Measurements from ENCODE around the gene SPINT3.

SPINT3 gene, protein sequence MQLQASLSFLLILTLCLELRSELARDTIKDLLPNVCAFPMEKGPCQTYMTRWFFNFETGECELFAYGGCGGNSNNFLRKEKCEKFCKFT

DNA sequence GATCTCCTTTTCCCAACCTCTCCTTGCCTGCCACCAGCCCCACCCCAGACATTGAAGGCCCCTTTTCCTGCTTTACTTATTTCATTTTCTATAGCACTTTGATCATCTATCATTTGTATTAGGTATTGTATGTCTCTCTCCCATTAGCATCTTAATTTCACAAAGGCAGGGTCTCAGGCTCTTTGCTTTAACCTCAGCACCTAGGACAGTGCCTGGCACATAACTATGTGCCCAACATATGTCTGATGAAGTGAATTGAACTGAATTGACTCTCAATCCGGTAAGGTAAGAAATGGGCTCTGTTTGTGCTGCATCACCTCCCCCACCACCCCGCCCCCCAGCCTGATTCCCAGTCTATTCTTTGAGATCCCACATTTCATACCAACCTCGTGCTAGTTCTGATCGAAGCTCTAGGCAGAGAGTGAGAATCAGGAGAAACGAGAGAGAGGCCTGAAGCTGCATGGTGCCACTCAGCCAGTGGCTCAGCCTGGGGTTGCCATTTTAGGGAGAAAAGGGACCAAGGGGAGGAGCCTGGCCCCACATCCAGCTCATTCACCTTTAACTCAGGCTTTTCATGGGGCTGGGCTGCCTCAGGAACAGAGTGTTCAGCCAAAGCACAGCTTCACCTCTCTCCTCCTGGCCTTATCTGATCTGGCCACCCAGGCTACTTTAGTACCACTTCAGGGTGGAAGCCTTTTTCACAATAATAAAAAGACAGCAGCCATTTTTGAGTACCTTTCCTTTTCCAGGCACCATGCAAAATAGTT lies at the start of gene SPINT3:
Gene SPINT3 (minus strand): TSS at position 476 of the 767 bp plus-strand sequence. CDS start 14 bp downstream, at position 462.
- TF ChIP-seq, protein P1, sequence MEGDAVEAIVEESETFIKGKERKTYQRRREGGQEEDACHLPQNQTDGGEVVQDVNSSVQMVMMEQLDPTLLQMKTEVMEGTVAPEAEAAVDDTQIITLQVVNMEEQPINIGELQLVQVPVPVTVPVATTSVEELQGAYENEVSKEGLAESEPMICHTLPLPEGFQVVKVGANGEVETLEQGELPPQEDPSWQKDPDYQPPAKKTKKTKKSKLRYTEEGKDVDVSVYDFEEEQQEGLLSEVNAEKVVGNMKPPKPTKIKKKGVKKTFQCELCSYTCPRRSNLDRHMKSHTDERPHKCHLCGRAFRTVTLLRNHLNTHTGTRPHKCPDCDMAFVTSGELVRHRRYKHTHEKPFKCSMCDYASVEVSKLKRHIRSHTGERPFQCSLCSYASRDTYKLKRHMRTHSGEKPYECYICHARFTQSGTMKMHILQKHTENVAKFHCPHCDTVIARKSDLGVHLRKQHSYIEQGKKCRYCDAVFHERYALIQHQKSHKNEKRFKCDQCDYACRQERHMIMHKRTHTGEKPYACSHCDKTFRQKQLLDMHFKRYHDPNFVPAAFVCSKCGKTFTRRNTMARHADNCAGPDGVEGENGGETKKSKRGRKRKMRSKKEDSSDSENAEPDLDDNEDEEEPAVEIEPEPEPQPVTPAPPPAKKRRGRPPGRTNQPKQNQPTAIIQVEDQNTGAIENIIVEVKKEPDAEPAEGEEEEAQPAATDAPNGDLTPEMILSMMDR (conservative IDR thresholded peaks at IDR 0.05), result no peak
- no peak for TF ChIP-seq ZFX (IDR thresholded peaks at IDR 0.05)

DNA sequence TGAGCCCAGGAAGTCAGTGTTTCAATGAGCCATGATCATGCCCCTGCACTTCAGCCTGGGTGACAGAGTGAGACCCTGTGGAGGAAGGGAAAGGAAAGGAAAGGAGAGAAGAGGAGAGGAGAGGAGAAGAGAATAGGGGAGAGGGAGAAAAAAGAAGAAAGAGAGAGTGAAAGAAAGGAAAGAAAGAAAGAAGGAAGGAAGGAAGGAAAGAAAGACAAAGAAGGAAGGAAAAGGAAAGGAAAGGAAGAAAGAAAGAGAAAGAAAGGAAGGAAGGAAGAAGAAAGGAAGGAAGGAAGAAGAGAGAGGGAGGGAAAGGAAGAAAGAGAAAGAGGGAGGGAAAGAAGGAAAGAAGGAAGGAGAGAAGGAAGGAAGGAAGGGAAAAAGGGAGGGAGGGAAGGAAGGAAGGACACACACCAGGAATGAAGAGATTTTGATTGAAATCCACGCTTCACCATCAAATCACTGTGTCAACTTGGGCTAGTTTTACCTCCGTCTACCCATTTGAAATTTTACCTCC lies 49.4 kb upstream of the SPINT3 start:
- TF ChIP-seq, protein P1 (conservative IDR thresholded peaks at IDR 0.05), result no peak
- TF ChIP-seq ZFX (IDR thresholded peaks at IDR 0.05), result no peak
- H3K27ac ChIP-seq, result no peak overlapping the region

More for the DNA sequence above, at the start of gene SPINT3:
- H3K27ac ChIP-seq, result peak within 1 kb of the TSS; percentile 30

DNA sequence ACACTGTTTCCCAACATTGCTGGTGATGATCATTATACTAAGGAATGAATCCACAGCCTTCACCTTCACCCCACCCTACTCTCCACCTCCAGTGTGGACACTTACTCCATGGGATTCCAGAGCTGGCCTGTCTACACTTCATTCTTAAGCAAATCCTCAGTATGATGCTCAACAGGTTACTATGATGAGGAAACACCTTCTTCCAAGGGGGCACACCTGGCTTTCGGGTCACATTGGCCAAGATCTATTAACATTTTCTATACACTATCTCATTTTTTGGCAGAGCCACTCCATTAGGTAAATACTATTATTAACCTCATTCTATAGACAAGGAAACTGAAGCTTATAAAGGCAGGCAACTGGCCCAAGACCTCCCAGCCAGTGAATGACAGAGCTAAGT lies 39.8 kb upstream of the SPINT3 start:
- TF ChIP-seq ZFX (IDR thresholded peaks at IDR 0.05), result no peak
- TF ChIP-seq, protein P1 (conservative IDR thresholded peaks at IDR 0.05), result no peak
- no peak overlapping the region for H3K27ac ChIP-seq

DNA sequence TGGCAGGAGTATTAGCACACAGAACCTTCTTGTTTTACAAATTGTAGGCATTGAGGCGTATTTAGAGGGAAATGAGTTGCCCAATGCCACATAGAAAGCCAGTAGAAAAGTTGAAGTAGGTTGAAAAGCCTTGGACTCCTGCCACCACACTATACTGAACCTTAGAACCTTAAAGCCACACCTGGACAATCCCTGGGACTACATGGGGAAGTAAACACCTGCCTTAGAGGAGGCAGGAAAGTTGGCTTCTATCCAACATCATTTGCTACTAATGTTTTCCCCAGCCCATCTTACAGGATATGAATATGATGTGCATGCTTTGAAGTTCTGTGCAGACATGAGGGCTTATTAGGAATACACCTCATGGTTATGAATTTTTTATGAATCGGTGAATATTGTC lies 37.0 kb upstream of the SPINT3 start:
- no peak overlapping the region for H3K27ac ChIP-seq
- no peak for TF ChIP-seq ZFX (IDR thresholded peaks at IDR 0.05)
- TF ChIP-seq, protein P1 (conservative IDR thresholded peaks at IDR 0.05), result no peak

DNA sequence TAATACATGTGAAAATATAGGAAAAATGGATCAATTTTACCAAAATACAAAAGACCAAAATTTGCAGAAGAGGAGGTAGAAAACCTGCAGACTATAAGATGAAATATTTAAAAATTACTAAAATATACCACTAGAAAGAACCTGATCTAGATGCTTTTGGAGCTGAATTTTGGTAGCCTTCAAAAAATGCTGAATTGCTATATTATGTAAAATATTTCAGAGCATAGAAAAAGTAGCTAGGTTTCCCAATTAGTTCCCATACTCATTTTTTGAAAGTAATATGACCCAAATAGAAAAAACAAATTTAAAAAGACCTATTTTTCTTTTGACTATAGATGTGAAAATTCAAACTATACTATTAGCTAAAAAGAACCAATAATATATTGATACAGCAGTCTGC lies 35.3 kb upstream of the SPINT3 start:
- TF ChIP-seq, protein P1 (conservative IDR thresholded peaks at IDR 0.05), result no peak
- TF ChIP-seq ZFX (IDR thresholded peaks at IDR 0.05), result no peak
- H3K27ac ChIP-seq, result no peak overlapping the region

DNA sequence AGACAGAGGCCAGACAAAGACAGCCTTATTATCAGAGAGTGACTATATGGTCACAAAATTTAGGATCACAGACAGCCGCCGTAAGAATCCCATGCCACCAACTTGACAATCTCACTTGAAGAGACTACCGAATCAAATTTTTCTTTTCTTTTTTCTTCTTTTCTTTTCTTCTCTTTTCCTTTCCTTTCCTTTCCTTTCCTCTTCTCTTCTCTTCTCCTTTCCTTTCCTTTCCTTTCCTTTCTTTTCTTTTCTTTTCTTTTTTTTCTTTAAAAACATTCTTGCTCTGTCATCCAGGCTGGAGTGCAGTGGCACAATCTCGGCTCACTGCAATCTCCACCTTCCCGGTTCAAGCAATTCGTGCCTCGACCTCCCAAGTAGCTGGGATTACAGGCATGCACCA lies 33.0 kb upstream of the SPINT3 start:
- no peak overlapping the region for H3K27ac ChIP-seq
- TF ChIP-seq, protein P1 (conservative IDR thresholded peaks at IDR 0.05), result no peak
- no peak for TF ChIP-seq ZFX (IDR thresholded peaks at IDR 0.05)

DNA sequence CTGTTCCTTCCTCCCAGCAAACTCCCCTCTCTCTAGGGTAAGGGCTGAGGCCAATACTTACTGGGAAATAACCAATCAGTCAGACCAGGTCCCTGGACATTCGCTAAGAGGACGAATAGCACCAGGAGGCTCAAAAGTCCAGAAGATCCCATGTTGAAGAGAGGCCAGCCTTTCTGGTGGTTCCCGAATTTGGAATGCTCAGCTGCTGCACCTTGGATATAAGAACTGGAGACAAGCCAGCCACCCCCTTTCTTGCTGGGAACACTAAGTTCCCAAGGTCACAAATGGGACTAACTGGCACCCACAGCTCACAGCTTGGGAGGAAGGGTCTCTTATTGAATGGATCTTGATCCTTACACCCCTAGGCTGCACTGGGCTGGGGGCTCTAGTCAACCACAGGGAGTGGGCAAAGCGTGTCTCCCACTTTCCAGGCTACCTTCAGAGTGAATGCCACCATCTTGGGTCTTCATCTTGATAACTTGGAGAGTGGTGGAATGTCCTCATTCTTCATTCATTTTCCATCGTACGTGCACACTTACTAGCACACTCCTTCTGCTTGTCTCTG lies 31.9 kb upstream of the SPINT3 start, which contains the start of gene EPPIN:
Gene EPPIN (minus strand): TSS at position 196 of the 565 bp plus-strand sequence. CDS start 44 bp downstream, at position 152.
- no peak within 1 kb of the TSS for H3K27ac ChIP-seq
- TF ChIP-seq ZFX (IDR thresholded peaks at IDR 0.05), result no peak
- TF ChIP-seq, protein P1 (conservative IDR thresholded peaks at IDR 0.05), result no peak
